A549 (cell line): ENCODE measurements around the gene ANKFN1. TPM values are rescaled to one million over a fixed set of nuclear protein-coding genes. Genes with fewer than 3 reads are reported as not detected.

Experiments used
- ATAC-seq, 2 experiments: fragments of 200-7000 bp in 1 of 2; fragments of >200 bp in 1 of 2; cut with Nextera tagmentation in 1 of 2; cut with Tn5 transposase in 1 of 2; 3 replicates each; pipeline versions ENCODE4 v1.8.0 to v1.9.1; 2018 to 2020; ENCODE audit warnings: mild to moderate bottlenecking in 1 of 2, moderate library complexity in 1 of 2
- CTCF ChIA-PET: fragments of 300-600 bp; sonication (Branson Sonifier 250); formaldehyde crosslinking; extraction: SDS; loops from one replicate; lab custom pipeline; 2021; ENCODE audit warnings: antibody characterized with exemption, inconsistent platforms; lab: Yijun Ruan, JAX
- POLR2A ChIA-PET: fragments of 350-600 bp; formaldehyde crosslinking; extraction: SDS; loops from one replicate; lab custom pipeline; 2021; ENCODE audit warnings: antibody characterized with exemption, inconsistent platforms; lab: Yijun Ruan, JAX
- DNase-seq, 2 experiments: peaks; one replicate each; pipeline versions ENCODE4 v3.0.0 to v3.0.0-alpha.2; 2011 to 2016; ENCODE audit warnings: low read depth in 1 of 2, low spot score in 1 of 2
- FAIRE-seq: peaks from 2 replicates; lab custom pipeline; 2011; peaks lifted over from hg19 to GRCh38; lab: Jason Lieb, UNC
- H3K27ac ChIP-seq, 2 experiments: fragments of >200 bp; sonication (Bioruptor Twin); formaldehyde crosslinking; 3 replicates each; pipeline ENCODE4 v1.5.1; 2016 to 2017
- H3K4me1 ChIP-seq: fragments of >200 bp; sonication (Bioruptor Twin); formaldehyde crosslinking; 3 replicates; pipeline ENCODE4 v1.6.1; 2016
- H3K4me2 ChIP-seq: fragments of >200 bp; sonication (Bioruptor Twin); formaldehyde crosslinking; 3 replicates; pipeline ENCODE4 v1.6.1; 2016
- H3K4me3 ChIP-seq: fragments of >200 bp; sonication (Bioruptor Twin); formaldehyde crosslinking; 3 replicates; pipeline ENCODE4 v1.5.1; 2016
- H3K9me3 ChIP-seq: fragments of >200 bp; sonication (Bioruptor Twin); formaldehyde crosslinking; 3 replicates; pipeline ENCODE4 v1.6.1; 2016
- BHLHE40 ChIP-seq: IDR thresholded peaks from 2 replicates; pipeline ENCODE4 v1.6.1; 2012; ENCODE audit warnings: low read depth, low read length, inconsistent platforms
- CBX8 ChIP-seq: fragments of 200-600 bp; sonication (generic); IDR thresholded peaks from 2 replicates; pipeline ENCODE4 v1.6.1; 2016
- E2F6 ChIP-seq: IDR thresholded peaks from 2 replicates; pipeline ENCODE4 v1.6.1; 2012; ENCODE audit warnings: low read depth, borderline replicate concordance
- EP300 ChIP-seq, 2 experiments: fragments of >200 bp; sonication (Bioruptor Twin); formaldehyde crosslinking; IDR thresholded peaks; 2 replicates in 1 of 2; 3 replicates in 1 of 2; pipeline ENCODE4 v1.6.1; 2016 to 2017
- FOSL2 ChIP-seq, 2 experiments: fragments of 450-650 bp in 1 of 2; fragments of >200 bp in 1 of 2; sonication (Bioruptor Twin) in 1 of 2; formaldehyde crosslinking; IDR thresholded peaks; 2 replicates each; pipeline versions ENCODE4 v1.5.0 to v1.6.1; 2016 to 2020; ENCODE audit warnings: mild to moderate bottlenecking in 1 of 2, moderate library complexity in 1 of 2
- GATA3 ChIP-seq: IDR thresholded peaks from 2 replicates; pipeline ENCODE4 v1.6.1; 2012; ENCODE audit warnings: borderline replicate concordance
- HDAC2 ChIP-seq: fragments of 200-600 bp; sonication (generic); IDR thresholded peaks from 2 replicates; pipeline ENCODE4 v1.6.1; 2016
- HOXB13 ChIP-seq: fragments of 250-450 bp; sonication (Bioruptor Pico); IDR thresholded peaks from 2 replicates; pipeline ENCODE4 v1.5.0; 2020; ENCODE audit warnings: low read depth, mild to moderate bottlenecking, moderate library complexity
- KDM5A ChIP-seq: fragments of 200-600 bp; sonication (generic); IDR thresholded peaks from 2 replicates; pipeline ENCODE4 v1.6.1; 2016; ENCODE audit warnings: antibody characterized with exemption, mild to moderate bottlenecking
- MAZ ChIP-seq: fragments of 150-350 bp; IDR thresholded peaks from 2 replicates; pipeline ENCODE4 v1.6.1; 2014; ENCODE audit warnings: antibody characterized with exemption, low read depth, low read length, borderline replicate concordance
- NR3C1 ChIP-seq: fragments of >200 bp; sonication (Bioruptor Twin); formaldehyde crosslinking; IDR thresholded peaks from 3 replicates; pipeline ENCODE4 v1.6.1; 2017
- POLR2AphosphoS2 ChIP-seq: conservative IDR thresholded peaks from 2 replicates; pipeline ENCODE4 v1.6.1; 2012; ENCODE audit warnings: low read length, improper control_type of control experiment, inconsistent platforms
- RARB ChIP-seq: fragments of 250-450 bp; sonication (Bioruptor Pico); IDR thresholded peaks from 2 replicates; pipeline ENCODE4 v1.8.0; 2021; ENCODE audit warnings: mild to moderate bottlenecking, moderate library complexity
- RNF2 ChIP-seq: fragments of 200-600 bp; sonication (generic); IDR thresholded peaks from 2 replicates; pipeline ENCODE4 v1.6.1; 2016; ENCODE audit warnings: low read depth, mild to moderate bottlenecking, antibody characterized with exemption, moderate library complexity, borderline replicate concordance
- TFCP2L1 ChIP-seq: fragments of 250-450 bp; sonication (Bioruptor Pico); IDR thresholded peaks from 2 replicates; pipeline ENCODE4 v1.5.0; 2021; ENCODE audit warnings: mild to moderate bottlenecking
- TP53 ChIP-seq: fragments of 250-450 bp; sonication (Bioruptor Pico); IDR thresholded peaks from 2 replicates; pipeline ENCODE4 v1.5.0; 2021; ENCODE audit warnings: mild to moderate bottlenecking, moderate library complexity
- USF2 ChIP-seq: fragments of 450-650 bp; IDR thresholded peaks from 2 replicates; pipeline ENCODE4 v1.6.1; 2014; ENCODE audit warnings: antibody characterized with exemption
- ZC3H11A ChIP-seq: fragments of 450-650 bp; IDR thresholded peaks from 2 replicates; pipeline ENCODE4 v1.6.1; 2014; ENCODE audit warnings: antibody characterized with exemption, mild to moderate bottlenecking
- ZNF302 ChIP-seq: fragments of 250-450 bp; sonication (Bioruptor Pico); IDR thresholded peaks from 2 replicates; pipeline ENCODE4 v1.9.0; 2021; ENCODE audit warnings: inconsistent platforms, mild to moderate bottlenecking, moderate library complexity
- WGBS: methylation state at CpG from one replicate; pipeline ENCODE4 v1.1.6; 2017; ENCODE audit errors: missing lambda C conversion rate; 5-methylcytosine and 5-hydroxymethylcytosine counted together
- polyA plus RNA-seq, 4 experiments: library from polyadenylated mRNA; depleted of rRNA in 3 of 4; stranded (reverse); fragments of >200 nt; fragmentation: RNase III in 1 of 4; extraction: RNeasy Plus Mini Kit Qiagen cat#74134 plus additional on column Dnase treatment in 1 of 4; gene quantifications; 2 replicates in 3 of 4; 3 replicates in 1 of 4; pipeline ENCODE4 v1.2.3, GENCODE V29; 2011 to 2017
- TF ChIP-seq, protein P1 (sequence below): fragments of 250-450 bp; sonication (Bioruptor Pico); IDR thresholded peaks from 2 replicates; pipeline ENCODE4 v1.5.0; 2021; ENCODE audit warnings: mild to moderate bottlenecking, moderate library complexity, borderline replicate concordance

Gene ANKFN1
- polyA plus RNA-seq, 2 of the 4 experiments (the other 2 are of a cell fraction), result 0.37 TPM; not detected in 1

- WGBS, result 5% methylated on average over 5 of the region's 5 CpGs
- CTCF ChIA-PET, result interaction anchor here (0.7 to 1.4 kb wide), 2 partner anchors 12 to 126 kb away, joined by 3 to 4 read pairs; no protein-coding TSS in a partner anchor
- Histone ChIP-seq H3K4me1 (no peaks in the 10 kb centered on the region), H3K9me3 (no peaks in the 10 kb centered on the region), H3K4me2 (no peak overlapping the region), H3K4me3 (no peak overlapping the region), H3K27ac (no peak overlapping the region)
- DNase-seq, result no peak
- no peak for ATAC-seq
- TF ChIP-seq NR3C1 (no peak), TFCP2L1 (CRISPR knock-in tag) (no peak), ZC3H11A (no peak), USF2 (no peak), BHLHE40 (no peak)
- TF ChIP-seq, protein P1, sequence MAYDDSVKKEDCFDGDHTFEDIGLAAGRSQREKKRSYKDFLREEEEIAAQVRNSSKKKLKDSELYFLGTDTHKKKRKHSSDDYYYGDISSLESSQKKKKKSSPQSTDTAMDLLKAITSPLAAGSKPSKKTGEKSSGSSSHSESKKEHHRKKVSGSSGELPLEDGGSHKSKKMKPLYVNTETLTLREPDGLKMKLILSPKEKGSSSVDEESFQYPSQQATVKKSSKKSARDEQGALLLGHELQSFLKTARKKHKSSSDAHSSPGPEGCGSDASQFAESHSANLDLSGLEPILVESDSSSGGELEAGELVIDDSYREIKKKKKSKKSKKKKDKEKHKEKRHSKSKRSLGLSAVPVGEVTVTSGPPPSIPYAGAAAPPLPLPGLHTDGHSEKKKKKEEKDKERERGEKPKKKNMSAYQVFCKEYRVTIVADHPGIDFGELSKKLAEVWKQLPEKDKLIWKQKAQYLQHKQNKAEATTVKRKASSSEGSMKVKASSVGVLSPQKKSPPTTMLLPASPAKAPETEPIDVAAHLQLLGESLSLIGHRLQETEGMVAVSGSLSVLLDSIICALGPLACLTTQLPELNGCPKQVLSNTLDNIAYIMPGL, result no peak
- POLR2A ChIA-PET, result no interaction called here
- FAIRE-seq, result no peak
Measured at GRCh38 chr17:56532926-56533325, 379.7 kb downstream of the ANKFN1 start.

DNA sequence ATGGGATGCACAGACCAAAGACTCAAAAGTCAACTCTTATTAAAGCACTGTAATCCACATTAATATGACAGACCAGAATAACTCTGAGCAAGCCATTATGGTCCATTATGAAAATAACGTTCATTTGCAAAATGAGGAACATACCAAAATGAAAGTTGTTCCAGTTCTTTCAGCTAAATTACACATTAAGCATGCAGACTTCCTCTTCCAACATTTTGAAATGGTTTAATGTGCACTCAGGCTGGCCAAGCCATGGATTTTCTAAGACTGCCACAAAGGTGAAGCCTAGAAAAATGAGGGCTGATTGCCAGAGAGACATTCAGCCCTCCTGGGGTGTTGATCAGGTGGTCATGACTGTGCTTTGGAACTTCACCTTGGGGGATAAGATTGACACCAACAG lies 383.5 kb downstream of the ANKFN1 start:
- WGBS, result 2% methylated on average over 1 of the region's 1 CpG
- no peak for ATAC-seq
- ChIA-PET CTCF (interaction anchor here (1.0 to 1.2 kb wide), 2 partner anchors 11 to 15 kb away, joined by 3 to 4 read pairs; no protein-coding TSS in a partner anchor), POLR2A (no interaction called here)
- TF ChIP-seq GATA3 (no peak), EP300 (IDR thresholded peaks at IDR 0.05) (no peak), KDM5A (no peak), HOXB13 (CRISPR knock-in tag) (no peak), CBX8 (no peak), TP53 (no peak), RNF2 (no peak), RARB (no peak), POLR2AphosphoS2 (no peak), FOSL2 (IDR thresholded peaks at IDR 0.05) (no peak), FOSL2 (CRISPR knock-in tag; IDR thresholded peaks at IDR 0.05) (no peak), MAZ (no peak), ZNF302 (CRISPR knock-in tag) (no peak), HDAC2 (no peak)
- TF ChIP-seq, all 56 proteins: peak for 0
- Histone ChIP-seq H3K27ac (no peak overlapping the region), H3K4me1 (no peaks in the 10 kb centered on the region), H3K4me2 (no peak overlapping the region), H3K4me3 (no peak overlapping the region), H3K9me3 (no peaks in the 10 kb centered on the region)
- FAIRE-seq (peak; percentile 63), DNase-seq (no peak)

GRCh38 chr17:56540836-56541235 lies 387.6 kb downstream of the ANKFN1 start:
- no peak for TF ChIP-seq E2F6
- TF ChIP-seq, protein P1, result no peak
- WGBS, result 7% methylated on average over 5 of the region's 5 CpGs
- ChIA-PET CTCF (interaction anchor here (0.9 kb wide), 1 partner anchor 9 kb away, joined by 3 read pairs; no protein-coding TSS in a partner anchor), POLR2A (no interaction called here)
- no peak overlapping the region for H3K4me3 ChIP-seq
- FAIRE-seq (no peak), DNase-seq (no peak), ATAC-seq (no peak)
- no peaks in the 10 kb centered on the region for H3K9me3 ChIP-seq
- H3K4me2 ChIP-seq, result no peak overlapping the region
- no peaks in the 10 kb centered on the region for H3K4me1 ChIP-seq
- no peak overlapping the region for H3K27ac ChIP-seq
